Stomach smooth muscle (tissue), 2 donors: Measurements from ENCODE around the gene OGFOD3.

Source experiments
- H3K27ac ChIP-seq: one replicate; pipeline ENCODE4 v1.7.0; 2013; ENCODE audit warnings: mild to moderate bottlenecking, low read length, inconsistent platforms
- H3K27me3 ChIP-seq, 2 donors: one replicate each; pipeline ENCODE4 v1.7.0; 2013; ENCODE audit warnings: low read length in 2 of 2; ENCODE audit not compliant: insufficient read depth in 2 of 2, control insufficient read depth in 1 of 2
- H3K36me3 ChIP-seq, 2 donors: one replicate each; pipeline ENCODE4 v1.7.0; 2013; ENCODE audit warnings: low read length in 2 of 2; ENCODE audit not compliant: control insufficient read depth in 2 of 2, insufficient read depth in 2 of 2
- H3K4me1 ChIP-seq: one replicate; pipeline ENCODE4 v1.7.0; 2013; ENCODE audit warnings: low read length; ENCODE audit not compliant: control insufficient read depth, insufficient read depth
- H3K4me3 ChIP-seq, 2 donors: one replicate each; pipeline ENCODE4 v1.7.0; 2013; ENCODE audit warnings: low read length in 2 of 2
- H3K9ac ChIP-seq, 2 donors: one replicate each; pipeline ENCODE4 v1.7.0; 2013; ENCODE audit warnings: low read length in 2 of 2, mild to moderate bottlenecking in 1 of 2
- H3K9me3 ChIP-seq, 2 donors: one replicate each; pipeline ENCODE4 v1.7.0; 2013; ENCODE audit warnings: low read length in 2 of 2; ENCODE audit not compliant: control insufficient read depth in 2 of 2
- donor health status: healthy.
- donor health status: Pancreatic carcinoma.

Gene OGFOD3

DNA sequence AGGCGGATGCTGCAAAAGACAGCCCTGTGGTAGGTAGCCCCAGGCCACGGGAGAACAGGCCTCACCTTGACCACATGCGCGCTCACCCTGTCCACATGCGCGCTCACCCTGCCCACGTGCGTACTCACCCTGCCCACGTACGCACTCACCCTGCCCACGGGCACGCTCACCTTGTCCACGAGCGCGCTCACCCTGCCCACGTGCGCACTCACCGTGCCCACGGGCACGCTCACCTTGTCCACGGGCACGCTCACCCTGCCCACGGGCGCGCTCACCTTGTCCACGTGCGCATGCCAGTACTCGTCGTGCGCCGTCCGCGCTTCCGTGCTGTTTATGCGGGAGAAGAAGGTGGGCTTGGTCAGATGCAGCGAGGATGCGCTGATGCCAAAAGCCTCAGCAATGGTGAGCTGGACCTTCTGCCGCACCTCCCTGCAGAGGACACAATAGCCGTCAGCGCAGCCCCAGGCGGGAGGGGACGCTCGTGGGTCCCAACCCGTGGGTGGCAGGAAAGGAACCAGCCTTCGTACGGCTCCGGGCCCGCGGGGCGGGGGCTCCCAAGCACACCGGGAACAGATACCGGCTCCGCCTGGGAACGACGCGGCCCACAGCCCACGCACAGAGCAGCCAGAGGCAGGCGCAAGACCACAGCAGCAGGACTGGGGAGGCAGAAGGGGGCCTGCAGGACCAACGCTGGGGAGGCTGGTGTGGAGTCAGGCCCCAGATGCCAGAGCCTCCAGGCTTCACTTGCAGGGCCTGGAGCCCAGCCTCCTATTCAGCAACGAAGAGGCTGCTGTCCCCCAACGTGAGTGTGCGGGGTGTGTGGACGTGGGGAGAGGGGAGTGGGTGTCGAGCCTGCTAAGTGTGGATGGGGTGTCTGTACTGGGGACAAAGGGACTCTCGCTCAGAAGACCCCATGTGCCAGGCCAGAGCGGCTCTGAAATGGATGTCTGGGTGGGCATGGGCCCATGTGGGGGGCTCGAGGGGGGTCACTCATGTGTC is 14.4 kb downstream of the OGFOD3 start:
- peaks cover 10% of the 10 kb centered on the region for H3K4me1 ChIP-seq

DNA sequence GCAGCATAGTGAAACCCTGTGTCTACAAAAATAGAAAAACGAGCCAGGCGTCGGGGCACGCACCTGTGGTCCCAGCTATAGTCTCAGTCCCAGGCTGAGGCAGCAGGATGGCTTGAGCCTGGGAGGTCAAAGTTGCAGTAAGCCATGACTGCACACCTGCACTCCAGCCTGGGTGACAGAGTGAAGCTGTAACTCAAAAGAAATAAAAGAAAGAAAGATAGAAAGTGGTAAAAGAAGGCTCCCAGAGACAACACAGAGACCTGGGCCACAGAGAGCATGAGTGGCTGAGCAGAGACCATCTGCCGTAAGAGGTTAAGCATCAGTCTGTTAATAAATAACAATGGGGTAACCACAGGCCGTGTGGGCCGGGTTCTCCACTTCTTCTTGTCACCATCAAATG is 15.5 kb downstream of the OGFOD3 start:
- no peak overlapping the region for H3K27ac ChIP-seq
- H3K36me3 ChIP-seq = peaks cover 6 to 15% of the 10 kb centered on the region in 2 donors
- H3K27me3 ChIP-seq = no peaks in the 10 kb centered on the region
- H3K9me3 ChIP-seq = no peaks in the 10 kb centered on the region
- H3K4me3 ChIP-seq = no peak overlapping the region
- no peak overlapping the region for H3K9ac ChIP-seq
- H3K4me1 ChIP-seq = peaks cover 10% of the 10 kb centered on the region

More for the DNA sequence above, 14.4 kb downstream of the OGFOD3 start:
- H3K4me3 ChIP-seq = no peak overlapping the region
- no peak overlapping the region for H3K9ac ChIP-seq
- no peak overlapping the region for H3K27ac ChIP-seq
- no peaks in the 10 kb centered on the region for H3K27me3 ChIP-seq
- H3K36me3 ChIP-seq = peaks cover 6 to 15% of the 10 kb centered on the region in 2 donors
- H3K9me3 ChIP-seq = no peaks in the 10 kb centered on the region

DNA sequence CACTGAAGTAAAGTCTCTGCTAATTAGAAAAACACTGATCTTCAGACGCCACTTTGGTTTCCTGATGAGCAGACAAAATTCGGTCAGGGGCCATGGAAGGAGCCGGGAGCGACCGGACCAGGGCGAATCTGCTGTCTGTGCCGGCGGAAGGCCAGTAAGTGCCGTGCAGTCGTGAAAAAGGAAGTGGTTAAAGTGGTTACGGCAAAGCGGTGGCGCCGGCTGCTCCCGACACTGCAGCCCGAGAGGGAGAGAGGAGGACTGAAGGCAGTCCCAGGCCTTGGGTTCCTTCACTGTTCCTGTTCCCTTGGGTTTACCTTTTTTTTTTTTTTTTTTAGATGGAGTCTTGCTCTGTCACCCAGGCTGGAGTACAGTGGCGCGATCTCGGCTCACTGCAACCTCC is 17.6 kb downstream of the OGFOD3 start:
- Histone ChIP-seq H3K4me1 (peaks cover 10% of the 10 kb centered on the region), H3K27ac (no peak overlapping the region), H3K9ac (no peak overlapping the region), H3K36me3 (peaks cover 6 to 15% of the 10 kb centered on the region in 2 donors), H3K27me3 (no peaks in the 10 kb centered on the region), H3K9me3 (no peaks in the 10 kb centered on the region), H3K4me3 (no peak overlapping the region)

DNA sequence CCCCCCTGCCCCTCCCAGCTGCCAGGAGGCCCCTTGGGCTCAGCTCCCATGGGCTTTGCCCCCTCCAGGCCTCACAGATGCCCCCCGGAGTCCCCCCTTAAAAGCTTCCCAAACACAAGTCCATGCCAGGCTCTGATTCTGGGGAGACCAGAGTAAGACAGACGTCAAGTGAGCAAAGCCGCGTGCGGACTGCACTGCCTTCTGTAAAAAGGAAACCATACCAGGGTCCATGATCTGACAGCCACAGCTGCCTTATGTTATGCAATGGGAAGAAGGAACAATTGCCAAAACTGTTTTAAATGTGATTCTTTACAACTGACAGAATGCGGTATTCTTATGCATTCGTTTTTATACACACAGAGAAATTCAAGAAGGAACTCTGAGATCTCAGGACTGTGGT is 18.2 kb downstream of the OGFOD3 start:
- Histone ChIP-seq H3K36me3 (peaks cover 6 to 15% of the 10 kb centered on the region in 2 donors), H3K4me1 (peaks cover 10% of the 10 kb centered on the region), H3K9me3 (no peaks in the 10 kb centered on the region), H3K9ac (no peak overlapping the region), H3K27ac (no peak overlapping the region), H3K27me3 (no peaks in the 10 kb centered on the region), H3K4me3 (no peak overlapping the region)

DNA sequence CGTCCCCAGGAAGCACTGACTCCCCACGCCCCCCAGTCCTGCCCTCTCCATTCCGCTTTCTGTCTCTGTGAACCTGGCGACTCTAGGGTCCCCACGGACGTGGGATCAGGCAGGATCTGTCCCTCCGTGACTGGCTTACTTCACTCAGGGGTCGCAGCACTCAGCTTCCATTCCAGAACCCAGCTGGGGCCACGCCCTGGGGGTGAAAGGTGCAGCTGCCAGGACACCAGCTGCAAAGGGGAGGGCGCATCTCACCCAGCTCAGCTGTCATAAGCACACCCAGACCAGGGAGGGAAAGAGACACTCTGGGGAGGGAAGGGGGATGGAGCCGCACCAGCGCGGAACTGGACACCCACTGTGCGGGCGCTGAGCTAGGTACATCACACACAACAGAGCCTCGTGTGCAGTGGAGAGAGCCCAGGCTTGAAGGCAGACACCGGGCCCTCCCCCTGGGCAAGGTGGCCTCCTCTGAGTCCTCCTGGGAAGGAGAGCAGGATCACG is 18.7 kb downstream of the OGFOD3 start:
- H3K27ac ChIP-seq = no peak overlapping the region
- H3K4me1 ChIP-seq = peaks cover 10% of the 10 kb centered on the region
- no peak overlapping the region for H3K4me3 ChIP-seq
- H3K9ac ChIP-seq = no peak overlapping the region
- peaks cover 6 to 15% of the 10 kb centered on the region in 2 donors for H3K36me3 ChIP-seq
- H3K27me3 ChIP-seq = no peaks in the 10 kb centered on the region
- H3K9me3 ChIP-seq = no peaks in the 10 kb centered on the region

DNA sequence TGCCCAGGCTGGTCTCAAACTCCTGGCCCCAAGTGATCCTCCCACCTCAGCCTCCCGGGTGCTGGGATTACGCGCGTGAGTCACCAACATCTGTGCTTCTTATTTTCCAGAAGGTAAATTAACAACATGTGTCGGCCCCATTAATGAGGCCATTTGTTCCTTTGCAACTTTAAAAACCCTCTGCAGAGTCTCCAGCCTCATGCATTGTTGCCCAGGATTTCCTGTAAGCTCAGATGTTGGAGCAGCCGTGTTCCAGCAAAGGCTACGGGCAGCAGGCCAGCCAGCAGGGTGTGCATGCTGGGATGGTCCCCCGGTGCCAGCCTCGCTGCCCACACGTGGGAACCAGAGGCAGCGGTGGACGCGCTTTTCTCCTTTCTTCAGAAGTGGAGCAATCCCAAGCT is 19.3 kb downstream of the OGFOD3 start:
- H3K27ac ChIP-seq = no peak overlapping the region
- H3K4me3 ChIP-seq = no peak overlapping the region
- H3K27me3 ChIP-seq = no peaks in the 10 kb centered on the region
- peaks cover 10% of the 10 kb centered on the region for H3K4me1 ChIP-seq
- no peaks in the 10 kb centered on the region for H3K9me3 ChIP-seq
- H3K36me3 ChIP-seq = peaks cover 6 to 18% of the 10 kb centered on the region in 2 donors
- H3K9ac ChIP-seq = no peak overlapping the region

DNA sequence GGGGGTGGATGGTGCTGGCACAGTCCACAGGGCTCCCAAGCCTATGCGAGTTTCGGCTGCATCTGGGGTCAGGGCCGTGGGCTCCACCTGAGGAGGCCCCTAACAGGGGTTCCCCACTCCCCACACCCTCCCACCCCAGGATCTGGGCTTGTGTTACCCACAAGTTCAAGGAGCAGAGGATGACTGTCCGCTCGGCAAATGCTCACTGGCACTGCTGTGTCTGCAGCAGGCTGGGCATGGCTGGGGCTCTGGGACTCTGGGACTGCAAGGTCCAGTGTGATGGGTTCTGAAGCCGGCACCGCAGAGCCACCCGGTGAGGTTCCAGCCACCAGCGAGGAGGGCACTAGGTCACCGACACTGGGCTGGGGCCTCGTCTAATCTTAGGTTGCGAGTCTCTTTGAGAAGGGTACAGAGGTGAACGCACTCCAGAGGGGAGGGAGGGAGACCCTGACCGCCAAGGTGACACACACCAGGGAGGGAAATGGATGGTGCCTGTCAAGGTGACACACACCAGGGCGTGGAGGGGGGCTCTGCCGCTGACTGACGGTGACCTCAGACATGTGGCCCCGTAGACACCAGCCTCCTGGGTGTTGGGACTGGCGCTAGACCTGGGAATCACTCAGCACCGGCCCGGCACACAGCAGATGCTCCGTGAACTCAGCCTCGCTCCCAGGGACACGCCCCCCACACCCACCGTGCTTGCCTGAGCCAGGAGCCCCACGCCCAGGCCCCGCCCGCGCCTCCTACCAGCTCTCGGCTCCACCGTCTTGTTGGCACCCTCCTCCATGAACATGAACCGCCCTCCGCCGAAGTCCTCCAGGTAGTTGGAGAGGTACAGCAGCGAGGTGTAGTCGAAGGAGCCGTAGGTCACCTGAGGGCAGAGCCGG is 20.7 kb downstream of the OGFOD3 start:
- Histone ChIP-seq H3K27ac (no peak overlapping the region), H3K4me3 (no peak overlapping the region), H3K9me3 (no peaks in the 10 kb centered on the region), H3K4me1 (peaks cover 10% of the 10 kb centered on the region), H3K27me3 (no peaks in the 10 kb centered on the region), H3K9ac (no peak overlapping the region), H3K36me3 (peaks cover 8 to 10% of the 10 kb centered on the region in 2 donors)

DNA sequence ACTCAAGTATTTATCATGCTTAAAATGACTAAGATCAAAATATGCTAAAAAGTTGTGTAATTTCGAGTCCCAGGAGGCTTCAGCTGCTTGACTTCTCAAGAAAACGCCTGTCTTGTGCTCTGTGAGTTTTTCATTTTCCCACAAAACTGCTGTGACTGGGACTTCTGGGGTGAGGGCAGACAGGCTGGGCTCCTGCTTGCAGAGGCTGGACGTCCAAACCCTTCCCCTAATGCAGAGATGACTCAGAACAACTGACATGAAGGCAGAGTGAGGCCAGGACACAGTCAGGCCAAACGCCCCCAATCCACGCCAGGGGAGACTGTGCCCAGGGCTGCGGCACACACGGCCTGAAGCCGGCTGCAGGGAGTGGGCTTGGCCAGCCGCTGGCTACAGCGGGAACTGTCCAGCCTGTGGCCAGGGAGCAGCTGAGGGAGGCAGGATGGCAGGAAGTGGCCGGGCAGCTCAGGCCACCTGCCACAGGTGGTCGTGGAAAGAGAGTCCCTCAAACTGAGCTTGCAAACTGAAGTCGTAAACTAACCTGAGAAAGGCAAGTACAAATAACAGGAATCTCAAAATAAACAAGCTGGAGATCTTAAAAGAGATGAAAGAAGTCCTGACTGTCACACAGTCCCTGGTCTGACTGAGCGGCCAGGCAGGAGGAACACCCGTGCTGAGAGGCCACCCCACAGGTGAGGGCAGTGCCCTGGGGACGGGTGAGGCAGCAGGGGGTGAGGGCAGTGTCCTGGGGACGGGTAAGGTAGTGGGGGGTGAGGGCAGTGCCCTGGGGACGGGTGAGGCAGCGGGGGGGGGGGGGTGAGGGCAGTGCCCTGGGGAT is 21.6 kb downstream of the OGFOD3 start:
- Histone ChIP-seq H3K4me3 (no peak overlapping the region), H3K9ac (no peak overlapping the region), H3K36me3 (peaks cover 7 to 13% of the 10 kb centered on the region in 2 donors), H3K27me3 (no peaks in the 10 kb centered on the region), H3K27ac (no peak overlapping the region), H3K9me3 (no peaks in the 10 kb centered on the region), H3K4me1 (peaks cover 10% of the 10 kb centered on the region)

DNA sequence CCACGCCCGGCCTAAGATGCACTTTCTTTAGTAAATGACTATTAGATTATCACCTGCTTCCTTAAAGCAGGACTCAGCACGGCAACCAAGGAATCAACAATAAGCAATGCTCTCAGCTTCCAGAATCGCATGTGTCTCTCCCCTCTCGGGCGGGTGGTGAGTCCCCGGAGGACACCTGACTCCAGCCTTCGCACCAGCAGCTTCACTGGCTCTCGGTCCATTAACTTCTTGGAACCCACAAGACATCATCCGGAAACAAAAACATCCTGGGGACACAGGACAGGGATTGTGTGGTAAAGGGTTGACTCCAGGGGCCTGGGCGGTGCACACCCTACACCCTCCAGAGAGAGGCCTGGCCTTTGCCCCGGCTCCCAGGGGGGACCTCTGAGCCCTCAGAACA is 24.1 kb downstream of the OGFOD3 start:
- Histone ChIP-seq H3K4me1 (peaks cover 2% of the 10 kb centered on the region), H3K36me3 (peaks cover 5 to 12% of the 10 kb centered on the region in 2 donors), H3K4me3 (no peak overlapping the region), H3K27me3 (no peaks in the 10 kb centered on the region), H3K9me3 (no peaks in the 10 kb centered on the region), H3K9ac (no peak overlapping the region), H3K27ac (no peak overlapping the region)

DNA sequence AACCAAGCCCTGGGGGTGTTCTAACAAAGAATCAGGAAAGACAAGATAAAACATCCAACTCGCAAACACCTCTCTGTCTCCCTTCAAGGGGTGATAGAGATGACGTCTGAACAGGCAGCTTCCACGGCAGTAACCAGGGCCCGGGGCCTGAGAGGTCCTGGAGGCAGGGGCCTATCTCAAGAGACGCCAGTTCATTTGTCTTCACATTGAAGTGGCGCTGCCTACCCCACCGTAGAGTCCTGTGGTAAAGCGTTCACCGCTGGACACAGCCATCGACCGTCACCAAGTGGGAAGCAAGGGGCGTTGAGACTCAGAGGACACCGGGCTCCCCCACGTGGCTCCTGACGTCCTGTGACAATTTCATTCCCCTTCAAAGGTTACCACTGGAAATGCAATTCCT is 25.4 kb downstream of the OGFOD3 start:
- H3K4me3 ChIP-seq = no peak overlapping the region
- H3K27ac ChIP-seq = no peak overlapping the region
- H3K27me3 ChIP-seq = no peaks in the 10 kb centered on the region
- H3K4me1 ChIP-seq = no peaks in the 10 kb centered on the region
- no peak overlapping the region for H3K9ac ChIP-seq
- peaks cover 5 to 12% of the 10 kb centered on the region in 2 donors for H3K36me3 ChIP-seq
- H3K9me3 ChIP-seq = no peaks in the 10 kb centered on the region
